Superior temporal gyrus (tissue), 1 donor: Measurements from ENCODE around the gene GDF15.
"Not testable (repeated sequence)": the region's sequence is repeated elsewhere in the genome, so short reads cannot be mapped to it uniquely, and the experiment has no call there.

ENCODE experiments used
- DNase-seq: peaks from one replicate; pipeline ENCODE4 v3.0.0-alpha.2; 2016; ENCODE audit errors: extremely low spot score

Gene GDF15, protein sequence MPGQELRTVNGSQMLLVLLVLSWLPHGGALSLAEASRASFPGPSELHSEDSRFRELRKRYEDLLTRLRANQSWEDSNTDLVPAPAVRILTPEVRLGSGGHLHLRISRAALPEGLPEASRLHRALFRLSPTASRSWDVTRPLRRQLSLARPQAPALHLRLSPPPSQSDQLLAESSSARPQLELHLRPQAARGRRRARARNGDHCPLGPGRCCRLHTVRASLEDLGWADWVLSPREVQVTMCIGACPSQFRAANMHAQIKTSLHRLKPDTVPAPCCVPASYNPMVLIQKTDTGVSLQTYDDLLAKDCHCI

DNA sequence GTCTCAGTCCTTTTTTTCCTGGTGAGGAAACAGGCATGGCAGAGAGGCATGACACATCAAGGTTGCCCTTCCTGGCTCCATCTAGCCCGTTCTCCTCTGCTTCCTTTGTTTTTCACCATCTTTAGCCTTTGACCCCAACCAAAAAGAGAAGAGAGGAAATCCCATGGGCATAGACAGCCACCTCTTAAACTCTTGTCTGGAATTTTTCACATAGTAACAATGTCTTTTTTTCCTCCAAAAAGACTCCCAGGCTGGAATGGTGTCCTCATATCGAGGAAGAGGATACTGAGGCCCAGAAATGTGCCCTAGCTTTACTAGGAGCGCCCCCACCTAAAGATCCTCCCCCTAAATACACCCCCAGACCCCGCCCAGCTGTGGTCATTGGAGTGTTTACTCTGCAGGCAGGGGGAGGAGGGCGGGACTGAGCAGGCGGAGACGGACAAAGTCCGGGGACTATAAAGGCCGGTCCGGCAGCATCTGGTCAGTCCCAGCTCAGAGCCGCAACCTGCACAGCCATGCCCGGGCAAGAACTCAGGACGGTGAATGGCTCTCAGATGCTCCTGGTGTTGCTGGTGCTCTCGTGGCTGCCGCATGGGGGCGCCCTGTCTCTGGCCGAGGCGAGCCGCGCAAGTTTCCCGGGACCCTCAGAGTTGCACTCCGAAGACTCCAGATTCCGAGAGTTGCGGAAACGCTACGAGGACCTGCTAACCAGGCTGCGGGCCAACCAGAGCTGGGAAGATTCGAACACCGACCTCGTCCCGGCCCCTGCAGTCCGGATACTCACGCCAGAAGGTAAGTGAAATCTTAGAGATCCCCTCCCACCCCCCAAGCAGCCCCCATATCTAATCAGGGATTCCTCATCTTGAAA, at the start of gene GDF15:
GDF15 (plus strand) TSS at position 484 of the 868 bp plus-strand sequence; CDS start at position 516, 32 bp downstream.
- no peak for DNase-seq

DNA sequence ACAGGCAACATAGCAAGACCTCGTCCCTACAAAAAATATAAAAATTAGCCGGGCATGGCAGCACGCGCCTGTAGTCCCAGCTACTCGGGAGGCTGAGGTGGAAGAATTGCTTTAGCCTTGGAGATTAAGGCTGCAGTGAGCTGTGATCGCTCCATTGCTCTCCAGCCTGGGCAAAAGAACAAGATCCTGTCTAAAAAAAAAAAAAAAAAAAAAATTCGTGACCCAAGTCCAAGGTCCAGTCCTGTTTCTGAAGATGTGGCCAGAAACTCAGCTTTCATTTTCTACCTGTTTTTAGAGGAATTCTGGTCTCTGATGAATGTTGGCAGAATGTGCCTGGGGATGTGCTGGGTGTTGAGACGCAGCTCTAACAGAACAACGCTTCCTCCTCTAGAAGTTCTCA, 47.4 kb upstream of the GDF15 start:
- DNase-seq = no peak

DNA sequence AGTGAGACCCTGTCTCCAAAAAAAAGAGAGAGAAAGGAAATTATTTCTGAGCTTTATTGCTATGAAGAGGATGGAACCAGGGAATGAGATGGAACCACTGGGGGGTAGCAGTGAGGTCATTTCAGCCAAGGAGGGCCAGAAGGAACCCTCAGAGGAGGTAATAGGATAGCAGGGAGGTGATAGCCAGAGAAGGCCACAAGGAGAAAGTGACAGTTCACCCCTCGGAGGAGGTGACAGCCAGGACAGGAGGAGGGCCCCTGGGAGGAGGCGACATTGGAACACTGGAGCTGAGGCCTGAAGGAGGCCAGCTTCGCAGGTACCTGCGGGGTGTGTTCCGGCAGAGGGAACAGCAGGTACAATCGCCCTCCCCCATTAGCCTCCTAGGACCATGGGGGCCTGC, 46.2 kb upstream of the GDF15 start:
- DNase-seq = no peak

GRCh38 chr19:18340190-18340989, 45.6 kb upstream of the GDF15 start, which contains the start of gene PGPEP1:
Gene PGPEP1 (plus strand): TSS chr19:18340598. CDS start chr19:18340682, 84 bp downstream.
- DNase-seq = peak; percentile 65

GRCh38 chr19:18340990-18341868, 44.7 kb upstream of the GDF15 start:
- no peak for DNase-seq

DNA sequence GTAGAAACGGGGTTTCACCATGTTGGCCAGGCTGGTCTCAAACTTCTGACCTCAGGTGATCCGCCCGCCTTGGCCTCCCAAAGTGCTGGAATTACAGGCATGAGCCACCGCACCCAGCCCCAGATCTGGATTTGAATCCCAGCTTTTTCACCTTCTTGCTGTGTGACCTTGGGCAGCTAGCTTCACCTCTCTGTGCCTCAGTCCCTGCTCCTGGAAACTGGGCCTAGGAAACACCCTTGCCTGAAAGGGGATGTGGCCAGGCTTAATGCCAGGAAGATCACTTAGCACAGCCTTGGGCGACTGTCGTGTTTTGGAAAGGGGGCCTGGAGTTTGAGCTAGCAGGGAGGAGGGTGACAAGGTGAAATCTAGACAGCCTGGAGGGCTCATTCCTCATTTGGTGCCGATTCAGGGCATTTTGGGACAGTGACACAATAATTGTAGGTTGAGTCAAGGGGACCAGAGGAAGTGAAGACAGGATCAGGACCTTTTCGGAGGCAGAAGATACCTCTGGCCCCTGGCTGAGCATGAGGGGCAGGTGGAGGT, 43.8 kb upstream of the GDF15 start:
- DNase-seq = no peak

DNA sequence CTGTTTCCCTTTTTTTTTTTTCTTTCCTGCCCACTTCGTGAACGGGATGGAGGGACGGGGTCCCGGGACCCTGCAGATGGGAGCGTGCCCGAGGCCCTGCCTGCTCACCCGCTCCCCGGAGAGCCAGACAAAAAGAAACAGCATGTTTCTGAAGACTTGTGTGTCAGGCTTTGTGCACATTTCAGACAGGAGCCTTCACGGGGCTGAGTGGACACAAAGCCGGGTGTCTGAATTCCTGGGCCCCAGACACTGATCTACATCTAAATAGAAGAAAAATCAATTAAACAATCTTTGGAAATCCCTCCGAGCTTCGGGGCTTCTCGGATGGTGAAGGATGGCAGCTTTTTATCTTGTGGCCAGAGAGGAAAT, 41.4 kb upstream of the GDF15 start:
- DNase-seq = no peak

DNA sequence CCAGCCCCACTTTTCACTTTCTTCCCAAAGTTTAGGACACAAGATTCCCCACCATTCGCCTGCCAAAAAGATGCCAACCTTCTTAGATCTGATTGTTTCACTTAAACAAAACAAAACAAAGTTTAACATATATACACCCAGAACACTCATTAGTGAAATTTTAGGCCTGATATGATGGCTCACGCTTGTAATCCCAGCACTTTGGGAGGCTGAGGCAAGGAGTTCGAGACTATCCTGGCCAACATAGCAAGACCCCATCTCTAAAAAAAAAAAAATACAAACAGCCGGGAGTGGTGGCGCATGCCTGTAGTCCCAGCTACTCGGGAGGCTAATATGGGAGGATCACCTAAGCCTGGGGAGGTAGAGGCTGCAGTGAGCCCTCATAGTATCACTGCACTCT, 40.7 kb upstream of the GDF15 start:
- no peak for DNase-seq

GRCh38 chr19:18346091-18346490, 39.9 kb upstream of the GDF15 start:
- no peak for DNase-seq

- DNase-seq = no peak
Measured at GRCh38 chr19:18348171-18348570, 37.8 kb upstream of the GDF15 start.

GRCh38 chr19:18348818-18349339, 37.1 kb upstream of the GDF15 start:
- DNase-seq = not testable (repeated sequence)

GRCh38 chr19:18349524-18350128, 36.3 kb upstream of the GDF15 start:
- peak; percentile 19 for DNase-seq

DNA sequence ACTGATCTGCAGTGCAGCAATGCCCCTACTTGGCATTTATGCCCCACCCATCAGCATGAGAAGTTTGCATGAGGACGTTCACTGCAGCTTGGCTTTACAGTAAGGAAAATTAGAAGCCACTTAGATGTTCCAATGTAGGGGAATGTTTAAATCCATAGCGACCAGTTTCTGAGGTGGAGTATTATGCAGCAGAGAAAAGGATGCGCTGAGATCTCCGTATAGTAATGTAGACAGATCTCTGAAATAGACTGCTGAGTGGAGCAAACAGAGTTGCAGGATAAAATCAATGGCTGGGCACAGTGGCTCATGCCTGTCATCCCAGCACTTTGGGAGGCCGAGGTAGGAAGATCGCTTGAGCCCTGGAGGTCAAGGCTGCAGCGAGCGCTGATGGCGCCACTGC, 35.5 kb upstream of the GDF15 start:
- DNase-seq = no peak

DNA sequence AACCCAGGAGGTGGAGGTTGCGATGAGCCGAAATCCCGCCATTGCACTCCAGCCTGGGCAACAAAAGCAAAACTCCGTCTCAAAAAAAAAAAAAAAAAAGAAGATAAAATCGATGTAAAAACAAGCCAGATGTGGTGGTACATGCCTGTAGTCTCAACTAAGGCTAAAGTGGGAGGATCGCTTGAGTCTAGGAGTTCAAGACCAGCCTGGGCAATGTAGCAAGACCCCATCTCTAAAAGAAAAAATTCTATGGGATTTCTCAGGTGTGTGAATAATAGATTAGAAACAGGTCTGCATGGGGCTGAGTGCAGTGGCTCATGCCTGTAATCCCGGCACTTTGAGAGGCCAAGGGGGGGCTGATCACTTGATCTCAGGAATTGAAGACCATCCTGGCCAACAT, 34.4 kb upstream of the GDF15 start:
- no peak for DNase-seq

GRCh38 chr19:18353378-18354005, 32.5 kb upstream of the GDF15 start:
- no peak for DNase-seq

DNA sequence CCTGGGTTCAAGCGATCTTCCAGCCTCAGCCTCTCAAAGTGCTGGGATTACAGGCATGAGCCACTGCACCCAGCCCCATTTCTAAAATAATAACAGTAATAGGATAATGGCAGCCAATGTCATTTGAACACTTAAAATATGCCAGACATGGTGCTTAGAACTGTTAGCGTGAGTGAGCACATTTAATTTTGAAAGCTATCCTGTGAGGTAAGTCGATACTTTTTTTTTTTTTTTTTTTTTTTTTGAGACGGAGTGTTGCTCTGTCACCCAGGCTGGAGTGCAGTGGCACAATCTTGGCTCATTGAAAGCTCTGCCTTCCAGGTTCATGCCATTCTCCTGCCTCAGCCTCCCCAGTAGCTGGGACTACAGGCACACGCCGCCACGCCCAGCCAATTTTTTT, 31.2 kb upstream of the GDF15 start:
- DNase-seq = not testable (repeated sequence)

DNA sequence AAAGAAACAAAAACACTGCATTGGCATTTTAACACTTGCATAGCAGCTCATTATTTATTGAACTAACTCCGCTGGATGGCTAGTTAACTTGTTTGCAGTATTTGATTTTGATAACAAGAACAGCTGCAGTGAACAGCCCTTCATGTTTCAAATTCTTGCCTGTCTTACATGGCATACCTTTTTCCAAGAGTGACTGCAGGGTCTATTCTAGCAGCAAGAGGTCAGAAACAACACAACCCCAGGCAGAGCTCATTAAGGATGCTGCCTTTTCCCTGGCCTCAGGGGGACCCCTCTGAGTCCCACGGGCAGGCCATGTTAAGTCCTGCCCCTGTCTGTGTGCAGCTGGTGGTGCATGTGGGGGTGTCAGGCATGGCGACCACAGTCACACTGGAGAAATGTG, 28.9 kb upstream of the GDF15 start:
- DNase-seq = no peak

DNA sequence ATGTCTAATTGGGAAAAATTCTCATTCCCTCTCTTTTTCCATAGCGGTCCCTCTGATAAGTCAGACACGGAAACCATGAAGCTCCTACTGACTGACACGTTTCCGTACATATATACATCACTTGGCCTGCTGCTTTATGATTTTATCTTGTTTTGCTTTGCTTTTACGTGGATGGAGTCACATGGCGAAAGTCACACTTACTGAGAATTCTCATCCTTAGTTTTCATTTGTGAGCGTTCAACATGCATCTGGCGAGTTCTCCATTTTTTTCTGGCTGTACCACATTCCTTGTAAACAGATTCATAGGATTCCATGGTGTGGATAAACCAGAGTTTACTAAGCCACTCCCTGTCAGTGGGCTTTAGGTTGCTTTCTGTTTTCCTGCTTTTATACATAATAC, 24.3 kb upstream of the GDF15 start:
- DNase-seq = no peak

DNA sequence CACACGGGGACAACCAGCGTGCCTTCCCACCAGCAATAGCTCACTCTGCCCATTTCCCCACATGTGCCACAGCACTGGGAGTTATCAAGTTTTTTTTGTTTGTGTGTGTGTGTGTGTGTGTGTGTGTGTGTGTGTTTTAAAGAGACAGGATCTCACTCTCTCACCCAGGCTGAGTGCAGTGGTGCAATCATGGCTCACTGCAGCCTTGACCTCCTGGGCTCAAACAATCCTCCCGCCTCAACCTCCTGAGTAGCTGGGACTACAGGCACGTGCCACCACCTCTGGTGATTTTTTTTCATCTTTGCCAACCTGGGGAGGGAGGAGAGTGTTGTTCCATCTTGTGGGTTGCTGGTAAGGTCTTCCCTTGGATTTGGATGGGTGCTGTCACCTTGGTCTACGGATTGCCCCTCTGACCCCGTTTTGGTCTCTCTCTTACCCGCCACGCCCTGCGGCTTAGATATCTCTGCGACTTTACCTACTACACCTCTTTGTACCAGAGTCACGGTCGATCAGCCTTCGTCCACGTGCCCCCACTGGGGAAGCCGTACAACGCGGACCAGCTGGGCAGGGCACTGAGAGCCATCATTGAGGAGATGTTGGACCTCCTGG, 22.9 kb upstream of the GDF15 start:
- DNase-seq = no peak
